IMR-90 (cell line): ENCODE measurements around the gene TELO2. TPM values are rescaled to one million over a fixed set of nuclear protein-coding genes. Genes with fewer than 3 reads are reported as not detected.

Experiments
- ATAC-seq: fragments of 200-7000 bp; cut with Tn5 transposase; 2 replicates; pipeline ENCODE4 v1.9.1; 2020; ENCODE audit warnings: low read depth, mild to moderate bottlenecking, moderate library complexity
- BruUV-seq: library from RNA; stranded (reverse); fragments of 400-500 nt; replicated peaks from 2 replicates; lab custom pipeline; 2021; lab: Mats Ljungman, UMichigan
- CTCF ChIA-PET: fragments of 300-600 bp; formaldehyde crosslinking; extraction: SDS; loops from one replicate; lab custom pipeline; 2021; ENCODE audit warnings: antibody characterized with exemption; lab: Yijun Ruan, JAX
- POLR2A ChIA-PET: fragments of 300-600 bp; sonication (Branson Sonifier 250); formaldehyde crosslinking; loops from one replicate; lab custom pipeline; 2022; ENCODE audit warnings: antibody characterized with exemption; ENCODE audit not compliant: unreplicated experiment; lab: Charles Lee
- DNase-seq: peaks from one replicate; pipeline ENCODE4 v3.0.0; 2013
- H2AFZ ChIP-seq: replicated peaks from 2 replicates; pipeline ENCODE3; 2013; ENCODE audit warnings: low read length, mild to moderate bottlenecking; ENCODE audit not compliant: poor library complexity
- H2AK5ac ChIP-seq: 2 replicates; pipeline ENCODE4 v1.6.1; 2013; ENCODE audit warnings: low read depth, low read length, inconsistent platforms
- H2AK9ac ChIP-seq: replicated peaks from 2 replicates; pipeline ENCODE3; 2013; ENCODE audit warnings: mild to moderate bottlenecking, low read depth, low read length, moderate library complexity; ENCODE audit not compliant: poor library complexity
- H2BK120ac ChIP-seq: 2 replicates; pipeline ENCODE4 v1.6.1; 2013; ENCODE audit warnings: low read depth, low read length, inconsistent platforms
- H2BK15ac ChIP-seq: 3 replicates; pipeline ENCODE4 v1.6.1; 2013; ENCODE audit warnings: low read depth, low read length, inconsistent platforms
- H2BK20ac ChIP-seq: 2 replicates; pipeline ENCODE4 v1.6.1; 2013; ENCODE audit warnings: low read depth, mild to moderate bottlenecking, inconsistent platforms, low read length, moderate library complexity
- H2BK5ac ChIP-seq: 2 replicates; pipeline ENCODE4 v1.6.1; 2013; ENCODE audit warnings: mild to moderate bottlenecking, low read depth, low read length, inconsistent platforms; ENCODE audit not compliant: poor library complexity, severe bottlenecking
- H3K14ac ChIP-seq: replicated peaks from 2 replicates; pipeline ENCODE4 v1.6.1; 2013; ENCODE audit warnings: low read depth, low read length, inconsistent platforms
- H3K18ac ChIP-seq: 2 replicates; pipeline ENCODE4 v1.6.1; 2013; ENCODE audit warnings: low read depth, low read length, control low read depth
- H3K23ac ChIP-seq: 2 replicates; pipeline ENCODE4 v1.6.1; 2013; ENCODE audit warnings: low read depth, low read length, inconsistent platforms
- H3K27ac ChIP-seq: 2 replicates; pipeline ENCODE4 v1.5.1; 2013; ENCODE audit warnings: mild to moderate bottlenecking, control low read depth, low read length; ENCODE audit not compliant: insufficient read depth
- H3K27me3 ChIP-seq: 2 replicates; pipeline ENCODE4 v1.6.1; 2013; ENCODE audit warnings: low read length; ENCODE audit not compliant: control insufficient read depth, insufficient read depth
- H3K36me3 ChIP-seq: 2 replicates; pipeline ENCODE4 v1.6.1; 2013; ENCODE audit warnings: low read length, mixed read lengths; ENCODE audit not compliant: control insufficient read depth, insufficient read depth
- H3K4ac ChIP-seq: 2 replicates; pipeline ENCODE4 v1.6.1; 2013; ENCODE audit warnings: low read depth, low read length, inconsistent platforms
- H3K4me1 ChIP-seq: 2 replicates; pipeline ENCODE4 v1.6.1; 2013; ENCODE audit warnings: low read length, mixed read lengths; ENCODE audit not compliant: control insufficient read depth, insufficient read depth
- H3K4me2 ChIP-seq: 2 replicates; pipeline ENCODE4 v1.6.1; 2013; ENCODE audit warnings: low read depth, mild to moderate bottlenecking, control low read depth, low read length, moderate library complexity
- H3K4me3 ChIP-seq: 2 replicates; pipeline ENCODE4 v1.5.1; 2013; ENCODE audit warnings: low read depth, mild to moderate bottlenecking, control low read depth, low read length, moderate library complexity; ENCODE audit not compliant: insufficient read depth
- H3K56ac ChIP-seq: 2 replicates; pipeline ENCODE4 v1.6.1; 2013; ENCODE audit warnings: low read length, inconsistent platforms; ENCODE audit not compliant: insufficient read depth; ENCODE audit errors: extremely low read depth
- H3K79me1 ChIP-seq, 2 experiments: 2 replicates each; pipeline ENCODE4 v1.6.1; 2013; ENCODE audit warnings: low read length in 2 of 2, inconsistent platforms in 1 of 2, low read depth in 1 of 2
- H3K9ac ChIP-seq: 2 replicates; pipeline ENCODE4 v1.6.1; 2013; ENCODE audit warnings: low read depth, low read length, control low read depth
- H3K9me1 ChIP-seq: 2 replicates; pipeline ENCODE4 v1.6.1; 2013; ENCODE audit warnings: low read length, inconsistent platforms; ENCODE audit not compliant: insufficient read depth
- H3K9me3 ChIP-seq: 2 replicates; pipeline ENCODE4 v1.6.1; 2013; ENCODE audit warnings: low read length; ENCODE audit not compliant: control insufficient read depth, insufficient read depth
- H4K20me1 ChIP-seq: 2 replicates; pipeline ENCODE4 v1.6.1; 2013; ENCODE audit warnings: low read length, inconsistent platforms; ENCODE audit not compliant: insufficient read depth
- H4K5ac ChIP-seq: 2 replicates; pipeline ENCODE4 v1.6.1; 2013; ENCODE audit warnings: mild to moderate bottlenecking, low read depth, low read length, control low read depth
- H4K8ac ChIP-seq, 2 experiments: 2 replicates each; pipeline ENCODE4 v1.6.1; 2013; ENCODE audit warnings: low read depth in 2 of 2, low read length in 2 of 2, control low read depth in 1 of 2, inconsistent platforms in 1 of 2
- H4K91ac ChIP-seq: 2 replicates; pipeline ENCODE4 v1.6.1; 2013; ENCODE audit warnings: low read depth, low read length, inconsistent platforms; ENCODE audit not compliant: insufficient read depth
- BHLHE40 ChIP-seq: fragments of 150-350 bp; IDR thresholded peaks from 2 replicates; pipeline ENCODE4 v1.6.1; 2016; ENCODE audit warnings: mild to moderate bottlenecking, low read depth, low read length
- CEBPB ChIP-seq: IDR thresholded peaks from 2 replicates; pipeline ENCODE4 v1.6.1; 2012; ENCODE audit warnings: low read depth, low read length, improper control_type of control experiment
- CHD1 ChIP-seq: IDR thresholded peaks from 2 replicates; pipeline ENCODE4 v1.6.1; 2012; ENCODE audit warnings: low read depth, low read length, improper control_type of control experiment
- CTCF ChIP-seq: conservative IDR thresholded peaks from 2 replicates; pipeline ENCODE4 v1.5.1; 2012; ENCODE audit warnings: mild to moderate bottlenecking, low read depth, low read length, improper control_type of control experiment
- ELK1 ChIP-seq: fragments of 150-350 bp; IDR thresholded peaks from 2 replicates; pipeline ENCODE4 v1.6.1; 2016; ENCODE audit warnings: low read depth, mild to moderate bottlenecking, low read length, moderate library complexity, borderline replicate concordance
- FOS ChIP-seq: fragments of 150-350 bp; IDR thresholded peaks from 2 replicates; pipeline ENCODE4 v1.6.1; 2016; ENCODE audit warnings: low read depth, low read length
- MAFK ChIP-seq: IDR thresholded peaks from 2 replicates; pipeline ENCODE4 v1.6.1; 2012; ENCODE audit warnings: low read depth, low read length, improper control_type of control experiment
- MAZ ChIP-seq: IDR thresholded peaks from 2 replicates; pipeline ENCODE4 v1.6.1; 2012; ENCODE audit warnings: low read depth, mild to moderate bottlenecking, low read length, improper control_type of control experiment, moderate library complexity, borderline replicate concordance
- MXI1 ChIP-seq: IDR thresholded peaks from 2 replicates; pipeline ENCODE4 v1.6.1; 2012; ENCODE audit warnings: low read depth, mild to moderate bottlenecking, low read length, moderate library complexity, borderline replicate concordance
- POLR2A ChIP-seq: IDR thresholded peaks from 2 replicates; pipeline ENCODE4 v1.6.1; 2012; ENCODE audit warnings: mild to moderate bottlenecking, low read depth, low read length
- RAD21 ChIP-seq: IDR thresholded peaks from 2 replicates; pipeline ENCODE4 v1.6.1; 2012; ENCODE audit warnings: low read length, improper control_type of control experiment
- RCOR1 ChIP-seq: IDR thresholded peaks from 2 replicates; pipeline ENCODE4 v1.6.1; 2012; ENCODE audit warnings: mild to moderate bottlenecking, low read length, improper control_type of control experiment; ENCODE audit not compliant: insufficient replicate concordance
- RFX5 ChIP-seq: IDR thresholded peaks from 2 replicates; pipeline ENCODE4 v1.8.0; 2012; ENCODE audit warnings: low read depth, mild to moderate bottlenecking, low read length, moderate library complexity
- SMC3 ChIP-seq: fragments of 150-350 bp; IDR thresholded peaks from 2 replicates; pipeline ENCODE4 v1.6.1; 2016; ENCODE audit warnings: low read depth, mild to moderate bottlenecking, antibody characterized with exemption, low read length, moderate library complexity
- USF2 ChIP-seq: fragments of 150-350 bp; IDR thresholded peaks from 2 replicates; pipeline ENCODE4 v1.6.1; 2017; ENCODE audit warnings: mild to moderate bottlenecking, antibody characterized with exemption, low read length, low read depth
- WGBS, 2 experiments: methylation state at CpG; one replicate each; pipeline versions ENCODE4 v1.1.5 to v1.1.7; 2013; ENCODE audit warnings: missing lambda C conversion rate in 2 of 2; ENCODE audit not compliant: insufficient read length in 1 of 2; ENCODE audit errors: extremely low coverage in 2 of 2; 5-methylcytosine and 5-hydroxymethylcytosine counted together
- dilution Hi-C: fragments of 300-500 bp; cut with HindIII; formaldehyde crosslinking; loops from one replicate; pipeline ENCODE4 v1.14.3; 2018; ENCODE audit warnings: low sequenced_read_pairs; ENCODE audit not compliant: unreplicated experiment
- in situ Hi-C: fragments of 300-500 bp; cut with MboI; formaldehyde crosslinking; loops from 3 replicates; pipeline ENCODE4 v1.14.3; 2019; ENCODE audit warnings: low sequenced_read_pairs, inconsistent platforms, mixed read lengths
- intact Hi-C: fragments of 100-400 bp; cut with micrococcal nuclease; formaldehyde crosslinking; loops from 2 replicates; pipeline ENCODE4 v1.10.0; 2022
- polyA plus RNA-seq, 3 experiments: library from polyadenylated mRNA; depleted of rRNA; stranded (reverse); fragments of >200 nt; gene quantifications; 2 replicates each; pipeline ENCODE4 v1.2.3, GENCODE V29; 2012; ENCODE audit warnings: low replicate concordance in 1 of 3
- total RNA-seq: library from RNA; depleted of rRNA; stranded (reverse); fragments of >200 nt; gene quantifications from 2 replicates; pipeline ENCODE4 v1.2.3, GENCODE V29; 2012

TELO2 gene
- total and polyA plus RNA-seq, 2 of the 4 experiments (the other 2 are of a cell fraction): 6.6 to 26.6 TPM

GRCh38 chr16:1511662-1512569, 18.8 kb downstream of the TELO2 start:
- Histone ChIP-seq H4K91ac (no peak overlapping the region), H3K4me1 (no peaks in the 10 kb centered on the region), H3K56ac (no peak overlapping the region), H3K4ac (no peak overlapping the region), H3K23ac (no peak overlapping the region), H2BK20ac (no peak overlapping the region), H3K9me3 (peaks cover 4% of the 10 kb centered on the region), H2BK15ac (no peak overlapping the region), H2AK9ac (no peak overlapping the region), H2AK5ac (no peak overlapping the region), H3K27me3 (no peaks in the 10 kb centered on the region), H3K79me1 (no peaks in the 10 kb centered on the region), H4K5ac (no peak overlapping the region), H3K9ac (no peak overlapping the region), H4K8ac (no peak overlapping the region), H3K9me1 (no peaks in the 10 kb centered on the region), H3K27ac (no peak overlapping the region), H2BK5ac (no peak overlapping the region), H4K20me1 (no peaks in the 10 kb centered on the region; the same call in 1 of the 2 replicates), H3K14ac (no peak overlapping the region), H2BK120ac (no peak overlapping the region), H3K4me3 (no peak overlapping the region), H3K36me3 (peaks cover 21% of the 10 kb centered on the region), H3K4me2 (no peak overlapping the region), H2AFZ (no peak overlapping the region), H3K18ac (no peak overlapping the region)
- ChIA-PET CTCF (no interaction called here), POLR2A (no interaction called here)
- DNase-seq: no peak
- intact Hi-C loops (no loop called here), dilution Hi-C loops (no loop called here), in situ Hi-C loops (no loop called here)
- WGBS, 2 experiments: 76% methylated on average over 9 of the region's 30 CpGs; no CpG with 5 or more reads in 1 of the 2 experiments
- BruUV-seq: no TSS peak
- ATAC-seq: no peak
- no peak for TF ChIP-seq FOS
- no peak for TF ChIP-seq CEBPB
- no peak for TF ChIP-seq USF2
- no peak for TF ChIP-seq POLR2A
- TF ChIP-seq RFX5: no peak
- TF ChIP-seq RAD21: no peak
- no peak for TF ChIP-seq CTCF
- TF ChIP-seq MXI1: no peak
- TF ChIP-seq SMC3: no peak
- TF ChIP-seq CHD1: no peak
- TF ChIP-seq RCOR1: no peak
- no peak for TF ChIP-seq MAZ
- TF ChIP-seq MAFK: no peak
- no peak for TF ChIP-seq ELK1
- no peak for TF ChIP-seq BHLHE40
